ENCODE data around the gene GABRB1. TPM values are rescaled to one million over a fixed set of nuclear protein-coding genes. Genes with fewer than 3 reads are reported as not detected.

The GABRB1 gene
- total RNA-seq, 1 donor from 2014 or later = 4.0 TPM

DNA sequence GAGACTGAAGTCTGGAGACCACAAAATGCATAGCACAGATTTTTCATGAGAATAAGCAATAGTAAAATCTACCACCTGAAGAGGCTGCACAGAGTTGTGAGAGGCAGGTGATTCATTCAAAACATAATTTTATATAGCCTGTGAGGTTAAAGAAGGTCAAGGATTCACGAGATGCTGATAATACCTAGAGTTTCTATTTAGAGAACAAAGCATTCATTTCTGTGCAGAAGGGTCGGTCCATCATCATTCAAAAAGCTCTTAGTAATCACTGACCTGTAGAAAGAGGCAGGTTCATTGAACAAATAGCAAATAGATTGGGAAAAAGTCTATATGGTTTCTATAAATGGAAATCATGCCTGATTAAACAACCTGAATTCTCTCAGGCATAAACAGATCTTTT, 26.6 kb downstream of the GABRB1 start:
- intact Hi-C loops (cut with micrococcal nuclease) = no loop called here
- no peaks in the 10 kb centered on the region for H3K27me3 ChIP-seq (ENCODE audit: low read depth)
- no peak for TF ChIP-seq CTCF (IDR thresholded peaks at IDR 0.05; ENCODE audit: borderline replicate concordance)

GRCh38 chr4:47060561-47060960, 29.2 kb downstream of the GABRB1 start:
- no peak overlapping the region for H3K27ac ChIP-seq (replicated peaks)
- intact Hi-C loops (cut with micrococcal nuclease) = no loop called here
- no peaks in the 10 kb centered on the region for H3K9me3 ChIP-seq (replicated peaks)
- no peaks in the 10 kb centered on the region for H3K36me3 ChIP-seq
- TF ChIP-seq CTCF (IDR thresholded peaks at IDR 0.05; ENCODE audit: borderline replicate concordance) = no peak
- H3K27me3 ChIP-seq (ENCODE audit: low read depth) = no peaks in the 10 kb centered on the region
- H3K4me3 ChIP-seq = no peak overlapping the region
- peaks cover 9% of the 10 kb centered on the region for H3K4me1 ChIP-seq
- DNase-seq = no peak

More for the DNA sequence above, 26.6 kb downstream of the GABRB1 start:
- Histone ChIP-seq H3K27ac (replicated peaks) (no peak overlapping the region), H3K4me3 (no peak overlapping the region), H3K9me3 (replicated peaks) (no peaks in the 10 kb centered on the region), H3K4me1 (peaks cover 9% of the 10 kb centered on the region), H3K36me3 (no peaks in the 10 kb centered on the region)
- DNase-seq = no peak

- TF ChIP-seq CTCF (IDR thresholded peaks at IDR 0.05; ENCODE audit: borderline replicate concordance) = no peak
- no peaks in the 10 kb centered on the region for H3K27me3 ChIP-seq (ENCODE audit: low read depth)
- H3K36me3 ChIP-seq = no peaks in the 10 kb centered on the region
- intact Hi-C loops (cut with micrococcal nuclease) = no loop called here
- no peak overlapping the region for H3K27ac ChIP-seq (replicated peaks)
- no peaks in the 10 kb centered on the region for H3K9me3 ChIP-seq (replicated peaks)
- H3K4me1 ChIP-seq = peaks cover 9% of the 10 kb centered on the region
- no peak for DNase-seq
- no peak overlapping the region for H3K4me3 ChIP-seq
Observed at GRCh38 chr4:47061435-47061834, 30.1 kb downstream of the GABRB1 start.

DNA sequence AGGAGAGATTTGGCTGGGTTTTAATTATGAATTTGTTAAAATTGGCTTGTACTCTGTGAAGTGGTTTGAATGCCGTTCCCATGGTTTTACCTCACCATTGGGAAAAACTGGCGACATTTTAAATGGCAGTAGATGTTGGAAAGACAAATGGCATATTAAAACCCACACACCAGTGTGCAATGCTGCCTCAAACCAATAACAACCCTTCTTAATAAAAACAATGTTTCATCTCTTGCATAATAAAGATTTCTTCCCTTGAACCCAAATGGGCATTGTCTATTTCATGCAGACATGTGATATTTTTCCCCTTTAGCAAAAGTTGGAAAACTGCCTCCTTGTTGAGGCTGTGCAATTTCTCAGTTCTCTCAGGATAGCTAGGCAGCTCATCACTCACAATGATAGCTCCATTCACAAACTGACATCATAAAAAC, 33.7 kb downstream of the GABRB1 start:
- intact Hi-C loops (cut with micrococcal nuclease) = no loop called here
- no peak for DNase-seq
- Histone ChIP-seq H3K4me3 (no peak overlapping the region), H3K27ac (replicated peaks) (no peak overlapping the region), H3K27me3 (ENCODE audit: low read depth) (no peaks in the 10 kb centered on the region), H3K36me3 (no peaks in the 10 kb centered on the region), H3K9me3 (replicated peaks) (peaks cover 3% of the 10 kb centered on the region), H3K4me1 (no peaks in the 10 kb centered on the region)
- no peak for TF ChIP-seq CTCF (IDR thresholded peaks at IDR 0.05; ENCODE audit: borderline replicate concordance)

- intact Hi-C loops (cut with micrococcal nuclease) = no loop called here
- Histone ChIP-seq H3K36me3 (no peaks in the 10 kb centered on the region), H3K27ac (replicated peaks) (no peak overlapping the region), H3K4me3 (no peak overlapping the region), H3K27me3 (ENCODE audit: low read depth) (no peaks in the 10 kb centered on the region), H3K4me1 (no peaks in the 10 kb centered on the region), H3K9me3 (replicated peaks) (peaks cover 3% of the 10 kb centered on the region)
- no peak for DNase-seq
- TF ChIP-seq CTCF (IDR thresholded peaks at IDR 0.05; ENCODE audit: borderline replicate concordance) = no peak
Observed at GRCh38 chr4:47068986-47069385, 37.6 kb downstream of the GABRB1 start.

- no peaks in the 10 kb centered on the region for H3K36me3 ChIP-seq
- no peak overlapping the region for H3K27ac ChIP-seq (replicated peaks)
- H3K9me3 ChIP-seq (replicated peaks) = peaks cover 3% of the 10 kb centered on the region
- intact Hi-C loops (cut with micrococcal nuclease) = no loop called here
- no peak overlapping the region for H3K4me3 ChIP-seq
- no peaks in the 10 kb centered on the region for H3K27me3 ChIP-seq (ENCODE audit: low read depth)
- TF ChIP-seq CTCF (IDR thresholded peaks at IDR 0.05; ENCODE audit: borderline replicate concordance) = no peak
- H3K4me1 ChIP-seq = no peaks in the 10 kb centered on the region
- no peak for DNase-seq
Observed at GRCh38 chr4:47071901-47072341, 40.6 kb downstream of the GABRB1 start.
